Stimulated activated CD4-positive, alpha-beta T cell treated with anti-CD3 and anti-CD28 coated beads, TNF-alpha, amount 100 ng/mL, for 4 hours (primary cell): ENCODE data around the gene PARD3B.

Source experiments
- DNase-seq, 3 experiments: peaks; one replicate each; pipeline ENCODE4 v3.0.0-alpha.2; 2020; ENCODE audit warnings: low read depth in 3 of 3

The PARD3B gene

GRCh38 chr2:205270689-205271088 is 725.4 kb downstream of the PARD3B start:
- DNase-seq: no peak

GRCh38 chr2:205273148-205273547 is 727.9 kb downstream of the PARD3B start:
- no peak for DNase-seq

- no peak for DNase-seq
Observed at GRCh38 chr2:205273627-205274026, 728.4 kb downstream of the PARD3B start.

GRCh38 chr2:205274801-205275200 is 729.5 kb downstream of the PARD3B start:
- DNase-seq: no peak

GRCh38 chr2:205276116-205276777 is 731.0 kb downstream of the PARD3B start:
- no peak for DNase-seq

- DNase-seq: no peak
Observed at GRCh38 chr2:205280596-205281236, 735.4 kb downstream of the PARD3B start.

- DNase-seq: no peak
Observed at GRCh38 chr2:205283736-205284270, 738.5 kb downstream of the PARD3B start.

GRCh38 chr2:205284334-205284733 is 739.1 kb downstream of the PARD3B start:
- DNase-seq: no peak

- no peak for DNase-seq
Observed at GRCh38 chr2:205287316-205287715, 742.0 kb downstream of the PARD3B start.

- no peak for DNase-seq
Observed at GRCh38 chr2:205288686-205289085, 743.4 kb downstream of the PARD3B start.

- no peak for DNase-seq
Observed at GRCh38 chr2:205290299-205290698, 745.0 kb downstream of the PARD3B start.

- DNase-seq: no peak
Observed at GRCh38 chr2:205292665-205293295, 747.5 kb downstream of the PARD3B start.

GRCh38 chr2:205293559-205293958 is 748.3 kb downstream of the PARD3B start:
- no peak for DNase-seq

GRCh38 chr2:205296959-205297358 is 751.7 kb downstream of the PARD3B start:
- DNase-seq: no peak

GRCh38 chr2:205297368-205297767 is 752.1 kb downstream of the PARD3B start:
- DNase-seq: no peak

- DNase-seq: no peak
Observed at GRCh38 chr2:205297846-205298245, 752.6 kb downstream of the PARD3B start.

- no peak for DNase-seq
Observed at GRCh38 chr2:205311201-205311600, 765.9 kb downstream of the PARD3B start.

- DNase-seq: no peak
Observed at GRCh38 chr2:205321231-205321630, 776.0 kb downstream of the PARD3B start.

GRCh38 chr2:205323929-205324328 is 778.7 kb downstream of the PARD3B start:
- no peak for DNase-seq

- DNase-seq: no peak
Observed at GRCh38 chr2:205324355-205324754, 779.1 kb downstream of the PARD3B start.

GRCh38 chr2:205333351-205333750 is 788.1 kb downstream of the PARD3B start:
- no peak for DNase-seq

GRCh38 chr2:205337274-205337673 is 792.0 kb downstream of the PARD3B start:
- no peak for DNase-seq

- no peak for DNase-seq
Observed at GRCh38 chr2:205338156-205338555, 792.9 kb downstream of the PARD3B start.
